Effector CD8-positive, alpha-beta T cell (primary cell): Measurements from ENCODE around the gene SLCO3A1.

Source experiments
- DNase-seq: peaks from one replicate; lab custom pipeline; 2025; lab: John Stamatoyannopoulos, UW

SLCO3A1 gene

DNA sequence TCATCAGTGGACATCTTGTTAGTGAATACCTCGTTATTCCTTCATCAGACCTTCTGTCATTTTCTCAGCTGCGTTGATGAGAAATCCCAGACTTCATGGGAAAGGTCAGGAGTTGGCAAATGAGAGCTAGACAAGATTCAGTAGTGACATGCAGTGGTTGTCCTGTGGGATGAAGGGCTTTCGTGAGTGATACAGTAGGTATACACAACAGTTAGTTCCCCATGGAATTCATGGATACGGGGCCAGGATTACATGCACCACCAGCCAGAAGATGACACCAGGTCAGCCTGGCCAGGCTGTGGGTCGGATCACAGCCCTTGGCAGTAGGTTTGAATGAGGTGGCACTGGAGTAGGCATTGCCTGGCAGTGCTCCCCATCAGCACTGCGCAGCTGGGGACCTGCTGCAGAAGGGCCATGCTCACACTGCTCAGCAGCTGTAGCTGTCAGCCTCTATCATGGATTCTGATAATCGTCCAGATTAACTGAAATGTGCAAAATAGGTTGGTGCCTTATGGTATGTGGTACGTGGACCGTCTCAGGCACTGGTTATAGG, 150.1 kb downstream of the SLCO3A1 start:
- DNase-seq = no peak

DNA sequence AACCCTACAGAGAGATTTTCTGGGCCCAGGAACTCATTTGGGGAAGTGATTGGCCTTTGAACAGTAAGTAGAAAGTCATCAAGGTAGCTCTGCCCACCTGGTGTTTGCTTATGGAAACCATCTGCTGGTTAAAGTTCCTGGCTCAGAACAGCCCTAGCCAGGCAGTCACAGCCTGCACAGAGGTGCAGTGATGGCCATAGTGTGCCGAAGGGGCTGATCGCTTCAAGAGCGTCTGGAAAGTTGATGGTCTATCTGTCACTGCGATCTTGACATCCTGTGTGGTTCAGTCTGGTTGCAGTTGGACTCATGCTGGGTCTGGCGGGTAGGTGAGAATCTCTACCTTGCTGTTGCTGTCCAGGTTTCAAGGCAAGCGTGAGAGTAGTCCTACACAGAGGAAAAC, 151.6 kb downstream of the SLCO3A1 start:
- DNase-seq = no peak

DNA sequence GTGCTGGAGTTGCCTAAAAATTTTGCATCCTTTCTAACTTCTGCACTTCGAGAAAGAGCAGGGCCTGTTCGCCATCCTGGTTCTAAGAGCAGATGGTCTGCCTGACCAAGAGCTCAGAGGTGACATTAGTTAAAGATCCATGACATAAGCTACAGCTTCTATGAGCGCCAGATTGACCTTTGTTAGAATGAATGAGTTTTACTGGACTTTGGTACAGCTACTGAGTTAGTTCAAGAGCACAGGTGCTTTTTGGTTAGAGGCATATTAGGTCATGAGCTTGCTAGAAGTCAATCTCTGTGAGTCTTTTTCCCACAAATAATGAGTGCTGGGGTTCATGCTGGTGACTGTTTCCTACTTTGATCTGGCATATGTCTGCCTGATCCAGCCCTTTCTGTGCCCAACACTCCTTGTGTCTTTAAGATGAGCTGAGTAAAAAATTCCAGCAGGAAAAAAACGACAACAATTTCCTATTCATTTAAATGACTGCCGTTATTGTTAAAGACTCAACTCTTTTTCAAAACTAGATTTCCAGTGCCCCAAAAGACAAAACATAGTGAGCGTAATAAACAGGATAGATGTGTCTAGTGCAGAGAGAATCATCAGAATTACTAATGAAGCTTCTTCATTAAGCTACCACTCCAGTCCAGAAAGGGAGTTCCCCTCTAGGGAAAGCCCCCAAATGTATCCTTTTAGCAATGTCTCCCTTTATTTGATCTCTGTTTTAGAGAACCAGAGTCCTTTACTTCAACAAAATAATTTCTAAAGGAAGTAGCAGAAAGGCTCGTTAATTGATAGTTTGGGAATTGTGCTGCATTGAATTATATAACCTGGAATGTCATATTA, 152.9 kb downstream of the SLCO3A1 start:
- no peak for DNase-seq

DNA sequence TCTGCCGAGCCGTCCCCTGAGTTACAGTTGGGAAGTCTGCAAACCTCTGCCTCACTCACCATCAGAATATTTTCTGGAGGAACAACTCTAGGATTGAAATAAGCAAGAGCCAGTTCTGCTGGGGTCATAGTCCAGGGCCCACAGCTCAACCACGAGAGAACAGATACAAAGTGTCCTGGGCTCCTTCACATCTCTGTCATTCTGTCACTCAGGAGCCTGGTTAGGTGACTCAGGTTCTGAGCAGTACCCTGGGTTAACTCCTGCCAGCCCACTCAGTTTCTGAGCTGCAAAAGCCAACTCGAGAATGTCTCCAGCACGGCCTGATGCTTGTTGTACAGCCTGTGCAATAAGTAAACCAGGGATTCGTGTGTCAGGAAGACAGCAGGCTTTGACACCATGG, 155.7 kb downstream of the SLCO3A1 start:
- DNase-seq = no peak

DNA sequence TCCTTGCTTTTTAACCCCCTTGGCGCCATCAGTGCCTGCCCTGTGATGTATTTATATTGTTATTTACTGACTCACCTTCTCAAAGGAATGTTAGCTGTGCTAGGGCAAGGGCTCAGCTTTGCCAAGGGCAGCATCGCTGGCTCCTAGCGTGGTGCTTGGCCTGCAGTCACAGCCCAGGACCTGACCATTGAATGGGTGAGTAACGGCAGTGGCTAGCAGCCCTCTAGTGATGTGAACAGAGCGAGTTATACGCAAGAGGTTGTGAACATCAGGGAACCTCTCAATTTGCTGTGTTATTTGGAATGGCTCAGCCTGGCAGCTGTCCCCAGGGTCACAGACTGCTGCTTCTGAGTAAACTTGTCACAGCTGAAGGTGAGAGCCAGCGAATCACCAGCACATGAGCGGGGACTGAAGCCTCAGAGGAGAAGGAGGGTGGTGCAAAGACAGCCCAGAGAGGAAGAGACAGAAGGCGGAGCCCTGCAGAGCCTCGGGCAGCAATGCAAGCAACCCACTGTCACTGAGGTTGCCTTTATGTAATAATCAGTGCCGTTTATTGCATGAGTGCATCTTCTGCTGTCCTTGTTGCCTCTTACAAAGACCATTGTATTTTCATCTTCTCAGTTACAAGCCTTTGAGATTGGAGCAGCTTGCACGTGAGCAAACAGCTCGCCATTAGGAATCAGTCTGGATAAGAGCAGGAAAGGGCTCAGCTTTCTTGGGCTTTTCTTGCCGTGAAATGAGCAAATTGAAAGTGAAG, 158.3 kb downstream of the SLCO3A1 start:
- DNase-seq = no peak

DNA sequence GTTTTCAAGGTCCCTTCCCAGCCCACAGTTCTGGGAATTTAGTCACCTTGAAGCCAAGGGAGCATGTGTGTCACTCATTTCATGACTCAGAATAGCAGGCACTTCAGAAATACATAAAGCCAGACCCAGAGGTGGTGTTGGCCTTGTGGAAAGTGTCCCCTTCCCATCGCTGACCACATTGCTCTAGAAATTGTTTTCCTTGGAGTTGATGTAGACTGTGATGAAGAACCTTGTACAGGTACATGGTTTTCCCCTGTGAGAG, 158.8 kb downstream of the SLCO3A1 start:
- no peak for DNase-seq

DNA sequence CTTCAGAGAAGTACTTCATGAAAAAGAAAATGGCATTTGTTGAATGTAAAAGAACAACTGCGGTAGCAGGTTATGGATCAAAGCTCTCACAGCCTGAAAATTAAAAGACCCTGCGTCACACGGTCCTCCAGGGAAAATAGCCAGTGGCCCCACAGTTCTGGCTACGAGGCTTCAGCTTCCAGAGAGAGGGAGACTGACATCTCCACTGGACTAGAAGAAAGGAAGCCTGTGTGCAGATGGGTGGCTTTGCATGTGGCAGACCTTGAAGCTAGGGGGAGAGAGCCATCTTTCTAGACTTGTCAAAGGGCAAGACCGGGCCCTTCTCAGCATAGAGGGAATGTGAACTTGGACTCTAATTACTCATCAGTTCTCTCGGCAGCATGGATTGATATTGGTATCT, 159.4 kb downstream of the SLCO3A1 start:
- DNase-seq = no peak

DNA sequence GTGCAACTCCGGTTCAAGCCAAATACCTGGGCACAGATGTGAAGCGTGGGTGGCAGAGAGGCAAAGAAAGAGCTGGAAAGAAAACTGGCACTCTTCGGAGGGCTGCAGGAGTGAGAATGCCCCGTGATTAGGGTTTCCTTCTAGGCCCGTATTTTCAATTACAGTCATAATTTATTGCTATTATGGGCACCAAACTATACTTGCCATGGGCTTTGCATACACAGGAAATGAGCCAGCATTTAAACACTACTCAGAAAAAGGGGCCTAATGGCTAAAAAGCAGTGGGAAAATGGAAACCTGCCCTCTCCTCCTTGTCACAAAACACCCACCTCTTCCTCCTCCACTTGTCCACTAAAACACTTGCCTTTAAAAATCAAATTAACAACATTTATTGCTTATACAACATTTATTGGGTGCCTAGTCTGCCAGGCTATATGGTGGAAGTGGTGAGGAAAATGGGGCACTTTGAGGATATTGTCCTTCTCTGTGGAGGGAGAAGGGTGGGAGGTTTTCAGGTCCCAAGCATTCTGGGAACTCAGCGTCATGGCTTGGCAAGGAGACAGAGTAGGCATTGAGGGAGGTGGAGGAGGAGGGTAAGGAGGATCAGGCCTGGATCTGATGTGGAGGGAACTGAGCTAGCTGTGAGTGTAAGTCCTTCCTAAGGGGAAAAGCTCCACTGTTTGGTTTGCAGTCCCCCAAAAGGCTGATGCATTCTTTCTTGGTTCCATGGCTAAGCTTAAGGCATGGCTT, 160.9 kb downstream of the SLCO3A1 start:
- no peak for DNase-seq

DNA sequence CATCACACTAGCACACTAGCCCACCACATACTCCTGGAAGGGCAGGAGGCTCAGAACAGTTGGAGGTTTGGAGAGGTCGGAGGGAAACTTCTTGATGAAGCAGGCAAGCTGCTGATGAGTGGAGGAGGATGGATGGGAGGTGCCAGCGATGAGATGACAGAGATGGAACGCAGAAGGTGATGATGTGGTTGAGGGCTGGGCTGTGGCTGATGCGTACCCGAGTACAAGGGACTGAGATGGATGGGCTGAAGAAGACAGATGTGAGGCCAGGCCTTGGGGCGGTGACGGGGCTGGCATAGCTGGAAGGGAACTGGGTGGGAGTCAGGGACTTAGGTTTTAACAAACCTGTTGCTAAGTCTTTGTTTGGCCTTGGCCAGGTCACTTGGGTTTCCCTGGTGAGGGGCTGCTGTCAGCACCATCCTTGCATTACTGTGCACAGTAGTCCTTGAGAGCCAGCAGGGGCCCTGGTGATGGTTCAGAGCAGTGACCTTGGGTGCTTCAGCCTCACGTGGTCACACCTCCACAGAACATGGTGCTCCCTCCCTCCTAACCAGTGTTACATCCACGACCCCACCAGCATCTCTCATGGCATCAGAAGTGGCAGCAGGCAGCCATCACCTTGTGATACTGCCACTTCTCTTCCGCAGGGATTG, 164.5 kb downstream of the SLCO3A1 start:
- no peak for DNase-seq

DNA sequence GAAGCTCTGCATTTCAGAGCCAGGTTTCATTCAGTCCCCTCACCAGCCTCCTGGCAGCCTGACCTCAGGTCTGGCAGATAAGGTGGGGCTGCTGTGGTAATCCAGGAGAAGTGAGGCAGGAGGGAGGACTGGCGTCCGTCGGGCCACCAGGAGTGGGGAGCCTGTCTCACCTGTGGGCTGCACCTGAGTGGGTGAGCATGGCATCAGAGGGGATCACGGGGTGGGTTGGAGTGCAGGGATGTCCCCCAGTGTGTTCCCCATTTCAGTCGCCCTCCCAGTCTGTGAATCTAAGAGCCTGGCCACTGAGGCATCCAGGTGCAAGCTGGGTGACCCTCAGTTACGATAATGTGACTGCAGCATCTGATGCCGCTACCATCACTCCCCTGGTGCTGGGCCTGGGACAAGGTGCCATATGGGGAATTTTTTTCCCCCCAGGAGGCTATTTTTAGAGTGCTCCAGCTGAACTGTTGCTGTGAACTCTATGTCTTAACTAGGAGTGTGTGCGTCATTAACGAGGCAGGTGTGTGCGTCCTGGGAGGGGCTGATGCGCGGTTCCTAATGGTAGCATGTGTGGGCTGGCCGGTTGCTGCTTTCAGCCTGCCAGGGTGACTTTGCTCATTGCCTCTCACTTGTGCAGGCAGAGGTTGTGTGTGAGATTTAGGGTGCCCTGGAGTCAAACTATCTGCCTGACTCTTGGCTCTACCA, 165.2 kb downstream of the SLCO3A1 start:
- no peak for DNase-seq

DNA sequence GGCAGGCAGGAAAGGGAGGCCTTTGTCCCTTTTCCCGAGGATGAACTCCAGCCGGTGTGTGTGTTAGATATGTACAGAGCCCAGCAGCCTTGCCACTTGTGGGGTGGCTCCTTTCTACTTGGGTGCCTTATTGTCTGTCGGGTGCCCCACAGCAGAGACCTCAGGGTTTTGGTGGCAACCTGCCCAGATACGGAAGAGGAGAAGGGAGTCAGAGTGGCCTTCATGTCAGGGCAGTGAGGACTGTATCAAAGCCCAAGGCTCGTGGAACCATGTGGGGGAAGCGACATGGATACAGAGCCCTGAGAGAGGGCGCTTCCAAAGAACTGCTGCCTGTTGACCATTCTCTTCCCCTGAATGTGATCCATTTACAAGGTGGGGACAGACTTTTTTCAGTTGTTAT, 166.2 kb downstream of the SLCO3A1 start:
- no peak for DNase-seq

DNA sequence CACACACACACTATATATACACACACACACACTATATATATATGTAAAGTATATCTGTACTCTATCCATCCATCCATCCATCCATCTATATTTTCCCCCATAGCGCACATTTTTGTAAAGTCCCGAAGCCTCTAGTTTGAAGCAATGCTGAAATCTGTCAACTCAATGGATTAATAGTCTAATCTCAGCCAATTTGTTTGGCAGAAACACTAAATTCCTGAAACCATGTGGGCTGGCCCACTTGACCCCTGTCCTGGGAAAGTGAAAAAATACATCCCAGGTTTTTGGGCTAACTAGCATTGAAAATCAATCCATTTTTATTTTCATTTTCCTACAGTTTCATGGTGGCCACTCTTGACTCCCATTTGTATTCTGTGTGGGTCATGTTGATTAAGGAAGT, 166.7 kb downstream of the SLCO3A1 start:
- DNase-seq = no peak

DNA sequence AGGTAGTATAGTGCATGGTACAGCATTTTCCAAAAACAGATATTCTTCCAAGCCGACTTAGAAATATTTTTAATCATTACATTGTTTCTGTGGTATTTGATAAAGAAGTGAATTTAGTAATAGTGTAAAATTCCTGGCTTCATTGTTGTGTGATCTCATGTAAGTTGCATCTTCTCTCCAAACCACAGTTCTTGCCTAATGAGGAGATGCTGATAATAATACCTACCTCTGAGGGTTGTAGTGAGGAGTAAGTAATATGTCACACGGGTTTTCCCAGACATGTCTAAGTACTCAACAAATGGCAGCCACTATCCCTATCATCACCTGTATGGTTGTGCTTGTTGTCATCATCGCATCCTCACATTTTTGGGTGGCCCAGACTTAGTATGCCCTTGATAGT, 167.3 kb downstream of the SLCO3A1 start:
- no peak for DNase-seq

DNA sequence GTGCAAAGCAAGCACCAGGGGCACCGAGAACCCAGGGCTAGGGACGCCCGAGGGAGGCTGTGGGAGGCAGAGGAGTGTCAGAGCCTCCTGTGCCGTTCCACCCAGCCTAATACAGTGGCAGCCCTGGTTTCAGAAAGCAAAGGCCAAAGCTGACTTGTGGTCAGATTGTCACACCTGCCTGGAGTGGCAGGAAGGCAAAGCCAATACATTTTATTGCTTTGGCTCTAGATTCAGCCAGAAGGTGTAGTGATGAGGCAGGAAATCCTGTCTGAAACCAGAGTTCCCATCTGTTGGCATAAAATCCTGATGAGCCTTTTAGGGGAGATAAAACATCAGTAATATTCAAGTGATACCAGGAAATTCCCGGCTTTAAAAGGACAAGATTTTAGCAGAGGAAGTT, 168.3 kb downstream of the SLCO3A1 start:
- no peak for DNase-seq

DNA sequence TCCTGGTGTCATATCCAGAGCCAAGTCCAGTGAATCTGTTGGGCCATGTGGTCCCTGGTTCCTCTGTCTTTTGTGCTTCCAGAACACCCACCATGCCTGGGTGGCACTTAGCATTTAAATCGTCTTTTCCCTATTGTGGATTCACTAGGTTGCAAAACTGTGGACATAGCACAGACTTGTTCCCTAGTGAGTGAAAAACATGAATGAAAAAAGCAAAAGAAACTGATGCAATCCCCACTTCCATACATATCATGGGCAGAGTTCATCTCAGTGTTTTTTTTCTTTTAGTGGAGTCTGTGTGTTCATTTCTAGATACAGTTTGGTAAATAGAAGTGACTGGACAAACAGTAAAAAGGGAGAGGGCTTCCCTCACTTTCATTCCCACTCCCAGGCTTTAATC, 170.5 kb downstream of the SLCO3A1 start:
- no peak for DNase-seq

DNA sequence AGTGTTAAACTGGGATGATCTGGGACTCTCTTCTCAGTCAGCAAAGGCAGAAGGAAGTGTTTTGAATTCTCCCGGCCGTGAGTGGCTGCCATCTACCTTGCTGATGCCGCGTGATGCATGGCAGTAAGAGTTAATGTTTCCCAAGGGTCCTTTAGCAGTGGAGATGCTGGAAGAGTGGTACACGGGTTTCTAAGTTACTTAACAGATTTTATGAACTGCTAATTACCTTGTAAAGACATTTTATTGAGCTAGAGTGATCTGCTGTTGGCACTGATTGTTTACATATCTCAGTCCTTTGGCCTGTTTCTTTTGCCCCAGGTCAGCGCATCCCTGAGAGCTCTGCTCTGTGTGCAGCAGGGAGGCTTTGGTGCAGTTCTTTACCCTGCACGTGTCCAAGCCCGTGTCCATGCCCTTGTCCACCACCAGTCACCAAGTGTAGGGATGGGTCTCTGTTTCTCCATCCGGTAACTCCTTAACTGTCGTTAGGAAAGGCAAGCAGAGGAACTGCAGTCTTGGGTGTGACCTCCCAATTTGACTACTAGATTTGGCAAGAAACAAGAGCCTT, 172.3 kb downstream of the SLCO3A1 start:
- DNase-seq = no peak

DNA sequence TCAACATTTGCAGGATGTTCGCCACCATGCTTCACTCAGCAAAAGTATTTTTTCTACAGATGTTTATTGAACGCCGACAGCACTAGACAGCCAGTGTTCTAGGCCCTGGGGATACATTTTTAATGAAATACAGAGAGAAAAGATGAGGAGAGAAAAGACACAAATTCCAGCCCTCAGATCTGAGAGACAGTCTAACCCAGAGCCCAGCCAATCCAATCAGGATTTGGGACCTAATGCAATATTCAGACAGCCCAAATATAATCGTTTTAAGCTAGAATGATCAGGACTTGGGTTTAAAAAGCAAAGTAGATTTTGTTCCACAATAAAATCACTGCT, 174.8 kb downstream of the SLCO3A1 start:
- no peak for DNase-seq

DNA sequence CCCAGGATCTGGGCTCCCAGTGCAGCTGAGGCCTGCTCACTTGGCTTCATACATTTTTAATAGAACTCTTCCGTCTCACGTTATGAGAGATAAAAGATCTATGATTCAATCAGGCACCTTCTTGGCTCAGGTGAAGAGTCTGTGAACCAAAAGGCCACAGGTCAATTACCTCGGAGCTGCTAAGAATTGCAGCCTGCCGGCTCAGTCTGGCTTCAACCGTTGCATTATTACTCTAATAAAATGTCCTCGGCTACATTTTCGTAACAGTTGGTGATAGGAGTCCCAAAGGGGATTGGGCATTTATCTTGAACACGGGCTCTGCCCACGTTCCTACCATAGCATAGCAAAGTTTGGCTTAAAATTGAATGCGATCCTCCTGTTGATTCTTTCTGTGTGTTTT, 176.3 kb downstream of the SLCO3A1 start:
- DNase-seq = no peak

DNA sequence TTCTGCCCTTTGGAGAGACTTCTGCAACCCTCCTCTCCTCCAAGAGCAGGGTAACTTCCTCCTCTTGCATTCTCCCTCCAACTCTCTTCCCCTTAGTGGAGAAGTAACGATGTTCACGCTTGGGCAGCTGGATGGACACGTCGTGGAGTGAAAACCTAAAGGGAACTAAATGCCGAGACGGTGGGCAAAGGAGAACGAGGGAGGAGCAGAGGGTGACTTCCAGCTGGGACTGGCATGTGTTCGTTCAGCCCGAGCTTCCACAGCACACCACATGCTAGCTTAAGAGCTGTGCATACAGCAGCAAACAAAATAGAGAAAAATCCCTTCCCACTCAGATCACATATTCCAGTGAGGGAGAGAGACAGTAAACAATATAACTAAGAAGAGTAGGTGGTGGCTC, 179.8 kb downstream of the SLCO3A1 start:
- no peak for DNase-seq

DNA sequence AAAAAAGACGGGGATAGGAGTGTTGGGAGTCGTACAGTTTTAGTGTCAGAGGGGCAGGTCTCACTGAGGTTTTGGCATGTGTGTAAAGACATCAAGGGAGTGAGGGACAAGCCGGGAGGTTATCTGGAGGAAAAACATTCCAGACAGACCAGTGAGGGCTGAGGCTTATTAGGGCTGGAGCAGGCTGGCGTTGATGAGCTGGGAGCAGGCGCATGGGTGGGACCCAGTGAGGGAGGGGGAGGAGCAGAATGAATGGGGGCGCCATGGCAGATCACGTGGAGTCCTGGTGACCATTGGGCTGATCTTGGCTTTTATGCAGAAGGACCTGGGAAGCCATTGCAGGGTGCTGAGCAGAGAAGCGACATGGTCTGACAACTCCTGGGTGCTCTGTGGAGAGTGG, 180.2 kb downstream of the SLCO3A1 start:
- no peak for DNase-seq

DNA sequence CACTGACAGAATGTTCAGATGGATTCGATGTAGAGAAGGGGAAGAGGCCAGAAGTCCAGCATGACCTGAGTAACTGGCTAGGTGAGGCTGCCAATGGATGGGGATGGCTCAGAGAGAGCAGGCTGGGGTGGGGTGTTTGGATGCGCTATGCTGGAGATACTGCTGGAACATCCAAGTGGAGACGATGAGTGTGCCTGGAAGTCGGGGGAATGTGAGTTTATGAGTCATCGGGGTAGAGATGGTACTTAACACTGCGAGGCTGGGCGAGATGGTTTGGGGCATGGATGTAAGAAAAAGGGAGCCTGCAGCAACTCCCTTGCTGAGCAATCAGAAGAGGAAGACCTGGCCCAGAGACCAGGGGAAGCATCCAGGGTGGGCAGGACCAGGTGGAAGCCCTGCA, 180.7 kb downstream of the SLCO3A1 start:
- DNase-seq = no peak
